HG03139 (cell line): ENCODE results near the gene DNAH12.
"Not testable (repeated sequence)": the region's sequence is repeated elsewhere in the genome, so short reads cannot be mapped to it uniquely, and the experiment has no call there.

Experiments used
- ATAC-seq: cut with Tn5 transposase; IDR thresholded peaks from one replicate; pipeline ENCODE4 v1.9.1; 2021; ENCODE audit not compliant: unreplicated experiment

The DNAH12 gene

GRCh38 chr3:57335283-57335938 is 208.7 kb downstream of the DNAH12 start:
- no peak for ATAC-seq

- ATAC-seq, result no peak
These were observed 213.0 kb downstream of the DNAH12 start for GRCh38 chr3:57331078-57331610.

GRCh38 chr3:57326498-57326897 is 217.6 kb downstream of the DNAH12 start:
- not testable (repeated sequence) for ATAC-seq

- ATAC-seq, result no peak
These were observed 229.9 kb downstream of the DNAH12 start for GRCh38 chr3:57314204-57314603.

- ATAC-seq, result no peak
These were observed 234.3 kb downstream of the DNAH12 start for GRCh38 chr3:57309769-57310360.

GRCh38 chr3:57303520-57303919 is 240.6 kb downstream of the DNAH12 start:
- not testable (repeated sequence) for ATAC-seq

GRCh38 chr3:57298041-57298440 is 246.1 kb downstream of the DNAH12 start:
- ATAC-seq, result no peak

- ATAC-seq, result no peak
These were observed 251.1 kb downstream of the DNAH12 start for GRCh38 chr3:57292897-57293526.

GRCh38 chr3:57292159-57292896 is 251.8 kb downstream of the DNAH12 start, which contains the start of gene ASB14:
Gene ASB14 (minus strand): TSS chr3:57292685. CDS start chr3:57292033, 652 bp downstream.
- ATAC-seq, result no peak

- ATAC-seq, result no peak
These were observed 255.7 kb downstream of the DNAH12 start for GRCh38 chr3:57288403-57288802.

- no peak for ATAC-seq
These were observed 256.9 kb downstream of the DNAH12 start for GRCh38 chr3:57287205-57287604.

GRCh38 chr3:57283334-57283733 is 260.8 kb downstream of the DNAH12 start:
- no peak for ATAC-seq

GRCh38 chr3:57281715-57282114 is 262.4 kb downstream of the DNAH12 start:
- ATAC-seq, result no peak

- no peak for ATAC-seq
These were observed 264.5 kb downstream of the DNAH12 start for GRCh38 chr3:57279685-57280084.

GRCh38 chr3:57278237-57278636 is 265.9 kb downstream of the DNAH12 start:
- ATAC-seq, result no peak

- ATAC-seq, result no peak
These were observed 268.8 kb downstream of the DNAH12 start for GRCh38 chr3:57275393-57275792.

- ATAC-seq, result no peak
These were observed 269.3 kb downstream of the DNAH12 start for GRCh38 chr3:57274845-57275244.

- ATAC-seq, result no peak
These were observed 275.7 kb downstream of the DNAH12 start for GRCh38 chr3:57268416-57268815.

- no peak for ATAC-seq
These were observed 282.2 kb downstream of the DNAH12 start for GRCh38 chr3:57261929-57262328.

- ATAC-seq, result no peak
These were observed 283.0 kb downstream of the DNAH12 start for GRCh38 chr3:57261119-57261518.

GRCh38 chr3:57257678-57258077 is 286.5 kb downstream of the DNAH12 start:
- ATAC-seq, result no peak
